ENCODE results near the gene SAXO1. TPM values are rescaled to one million over a fixed set of nuclear protein-coding genes. Genes with fewer than 3 reads are reported as not detected.
A peak's percentile ranks its signal among the peaks of the same experiment; 100 is the strongest.

The SAXO1 gene
- total and polyA plus RNA-seq, 7 experiments from 2014 or later, result 0.13 to 0.45 (median 0.30) TPM; not detected in 3

GRCh38 chr9:18976709-18977531 lies 56.1 kb downstream of the SAXO1 start:
- Mint-ChIP-seq H3K36me3 (no peaks in the 10 kb centered on the region), H3K4me3 (peak overlapping the region in 5 of 10 donors; percentile 1 to 28 (median 12)), H3K4me1 (peaks cover 4 to 12% (median 10%) of the 10 kb centered on the region in 7 donors), H3K9me3 (peaks cover 0 to 1% (median 0%) of the 10 kb centered on the region in 11 donors), H3K27me3 (peaks cover 0 to 15% (median 4%) of the 10 kb centered on the region in 5 donors), H3K27ac (no peak overlapping the region)
- Histone ChIP-seq H3K4me1 (ENCODE audit: control insufficient read depth in 2 of 2, insufficient read depth in 2 of 2, low read length in 2 of 2) (no peaks in the 10 kb centered on the region), H3K4me3 (ENCODE audit: low read length) (no peak overlapping the region), H3K27ac (ENCODE audit: low read depth, low read length) (no peak overlapping the region), H3K9me3 (ENCODE audit: control insufficient read depth in 2 of 3, low read length in 3 of 3) (no peaks in the 10 kb centered on the region), H3K36me3 (ENCODE audit: control insufficient read depth in 2 of 3, insufficient read depth in 3 of 3, low read length in 3 of 3) (no peaks in the 10 kb centered on the region), H3K27me3 (ENCODE audit: control insufficient read depth in 2 of 2, insufficient read depth in 2 of 2, low read length in 2 of 2) (no peaks in the 10 kb centered on the region)
- ChIA-PET CTCF (interaction anchor here (0.6 kb wide), 1 partner anchor 109 kb away, joined by 3 read pairs; no protein-coding TSS in a partner anchor), POLR2A (no interaction called here)
- DNase-seq (no peak), ATAC-seq (no peak)
- intact Hi-C loops (cut with micrococcal nuclease), result no loop called here

GRCh38 chr9:18976221-18976708 lies 56.7 kb downstream of the SAXO1 start:
- intact Hi-C loops (cut with micrococcal nuclease), result no loop called here
- H3K9me3 Mint-ChIP-seq, result peaks cover 0 to 1% (median 0%) of the 10 kb centered on the region in 11 donors
- H3K36me3 Mint-ChIP-seq, result no peaks in the 10 kb centered on the region
- peaks cover 4 to 12% (median 10%) of the 10 kb centered on the region in 7 donors for H3K4me1 Mint-ChIP-seq
- H3K27ac Mint-ChIP-seq, result peak overlapping the region in 1 of 9 donors; percentile 12
- H3K27me3 Mint-ChIP-seq, result peaks cover 0 to 21% (median 6%) of the 10 kb centered on the region in 5 donors
- ATAC-seq (no peak), DNase-seq (no peak)
- Histone ChIP-seq H3K27ac (ENCODE audit: low read depth, low read length) (no peak overlapping the region), H3K9me3 (ENCODE audit: control insufficient read depth in 2 of 3, low read length in 3 of 3) (no peaks in the 10 kb centered on the region), H3K27me3 (ENCODE audit: control insufficient read depth in 2 of 2, insufficient read depth in 2 of 2, low read length in 2 of 2) (no peaks in the 10 kb centered on the region), H3K4me3 (ENCODE audit: low read length) (no peak overlapping the region), H3K4me1 (ENCODE audit: control insufficient read depth in 2 of 2, insufficient read depth in 2 of 2, low read length in 2 of 2) (no peaks in the 10 kb centered on the region), H3K36me3 (ENCODE audit: control insufficient read depth in 2 of 3, insufficient read depth in 3 of 3, low read length in 3 of 3) (no peaks in the 10 kb centered on the region)
- POLR2A ChIA-PET, result no interaction called here
- CTCF ChIA-PET, result interaction anchor here (0.6 kb wide), 1 partner anchor 108 kb away, joined by 3 read pairs; no protein-coding TSS in a partner anchor
- peak overlapping the region in 3 of 10 donors; percentile 12 to 30 (median 28) for H3K4me3 Mint-ChIP-seq

- Mint-ChIP-seq H3K4me1 (peaks cover 4 to 12% (median 9%) of the 10 kb centered on the region in 7 donors), H3K27ac (no peak overlapping the region), H3K27me3 (peaks cover 5 to 30% (median 8%) of the 10 kb centered on the region in 5 donors), H3K36me3 (no peaks in the 10 kb centered on the region), H3K9me3 (peaks cover 0 to 7% (median 0%) of the 10 kb centered on the region in 11 donors), H3K4me3 (no peak overlapping the region)
- DNase-seq, result no peak
- no peak overlapping the region for H3K27ac ChIP-seq (ENCODE audit: low read depth, low read length)
- no peaks in the 10 kb centered on the region for H3K36me3 ChIP-seq (ENCODE audit: control insufficient read depth in 2 of 3, insufficient read depth in 3 of 3, low read length in 3 of 3)
- CTCF ChIA-PET, result no interaction called here
- no peaks in the 10 kb centered on the region for H3K9me3 ChIP-seq (ENCODE audit: control insufficient read depth in 2 of 3, low read length in 3 of 3)
- intact Hi-C loops (cut with micrococcal nuclease), result no loop called here
- H3K27me3 ChIP-seq (ENCODE audit: control insufficient read depth in 2 of 2, insufficient read depth in 2 of 2, low read length in 2 of 2), result no peaks in the 10 kb centered on the region
- H3K4me3 ChIP-seq (ENCODE audit: low read length), result no peak overlapping the region
- ATAC-seq, result no peak
- POLR2A ChIA-PET, result no interaction called here
- no peaks in the 10 kb centered on the region for H3K4me1 ChIP-seq (ENCODE audit: control insufficient read depth in 2 of 2, insufficient read depth in 2 of 2, low read length in 2 of 2)
These were observed 59.7 kb downstream of the SAXO1 start for GRCh38 chr9:18973348-18973747.

- CTCF ChIA-PET, result no interaction called here
- Mint-ChIP-seq H3K27ac (no peak overlapping the region), H3K27me3 (peaks cover 5 to 30% (median 14%) of the 10 kb centered on the region in 5 donors)
These were observed 60.3 kb downstream of the SAXO1 start for GRCh38 chr9:18972675-18973074.

GRCh38 chr9:18971909-18972308 lies 61.1 kb downstream of the SAXO1 start:
- H3K4me3 Mint-ChIP-seq, result no peak overlapping the region
- ATAC-seq (no peak), DNase-seq (no peak)
- H3K27ac ChIP-seq (ENCODE audit: low read depth, low read length), result no peak overlapping the region
- peaks cover 0 to 4% (median 0%) of the 10 kb centered on the region in 3 experiments for H3K9me3 ChIP-seq (ENCODE audit: control insufficient read depth in 2 of 3, low read length in 3 of 3)
- H3K36me3 ChIP-seq (ENCODE audit: control insufficient read depth in 2 of 3, insufficient read depth in 3 of 3, low read length in 3 of 3), result no peaks in the 10 kb centered on the region
- no peaks in the 10 kb centered on the region for H3K27me3 ChIP-seq (ENCODE audit: control insufficient read depth in 2 of 2, insufficient read depth in 2 of 2, low read length in 2 of 2)
- ChIA-PET CTCF (no interaction called here), POLR2A (no interaction called here)
- no peak overlapping the region for H3K27ac Mint-ChIP-seq
- H3K9me3 Mint-ChIP-seq, result peaks cover 0 to 11% (median 4%) of the 10 kb centered on the region in 11 donors
- no peaks in the 10 kb centered on the region for H3K36me3 Mint-ChIP-seq
- no peaks in the 10 kb centered on the region for H3K4me1 ChIP-seq (ENCODE audit: control insufficient read depth in 2 of 2, insufficient read depth in 2 of 2, low read length in 2 of 2)
- H3K27me3 Mint-ChIP-seq, result peaks cover 5 to 30% (median 15%) of the 10 kb centered on the region in 5 donors
- H3K4me3 ChIP-seq (ENCODE audit: low read length), result no peak overlapping the region
- intact Hi-C loops (cut with micrococcal nuclease), result no loop called here
- peaks cover 4 to 10% (median 8%) of the 10 kb centered on the region in 7 donors for H3K4me1 Mint-ChIP-seq

More at GRCh38 chr9:18972675-18973074, 60.3 kb downstream of the SAXO1 start:
- Histone ChIP-seq H3K27ac (ENCODE audit: low read depth, low read length) (no peak overlapping the region), H3K9me3 (ENCODE audit: control insufficient read depth in 2 of 3, low read length in 3 of 3) (peaks cover 0 to 2% (median 0%) of the 10 kb centered on the region in 3 experiments), H3K27me3 (ENCODE audit: control insufficient read depth in 2 of 2, insufficient read depth in 2 of 2, low read length in 2 of 2) (no peaks in the 10 kb centered on the region), H3K4me1 (ENCODE audit: control insufficient read depth in 2 of 2, insufficient read depth in 2 of 2, low read length in 2 of 2) (no peaks in the 10 kb centered on the region), H3K36me3 (ENCODE audit: control insufficient read depth in 2 of 3, insufficient read depth in 3 of 3, low read length in 3 of 3) (no peaks in the 10 kb centered on the region), H3K4me3 (ENCODE audit: low read length) (no peak overlapping the region)
- H3K36me3 Mint-ChIP-seq, result no peaks in the 10 kb centered on the region
- intact Hi-C loops (cut with micrococcal nuclease), result no loop called here
- POLR2A ChIA-PET, result no interaction called here
- H3K9me3 Mint-ChIP-seq, result peaks cover 0 to 11% (median 4%) of the 10 kb centered on the region in 11 donors
- no peak for ATAC-seq
- H3K4me1 Mint-ChIP-seq, result peaks cover 4 to 12% (median 9%) of the 10 kb centered on the region in 7 donors
- no peak for DNase-seq
- H3K4me3 Mint-ChIP-seq, result no peak overlapping the region

- ChIA-PET CTCF (no interaction called here), POLR2A (no interaction called here)
- Mint-ChIP-seq H3K4me1 (peaks cover 0 to 5% (median 4%) of the 10 kb centered on the region in 7 donors), H3K27ac (no peak overlapping the region), H3K9me3 (peaks cover 0 to 15% (median 4%) of the 10 kb centered on the region in 11 donors), H3K4me3 (no peak overlapping the region), H3K27me3 (peaks cover 5 to 30% (median 15%) of the 10 kb centered on the region in 5 donors), H3K36me3 (peaks cover 0 to 2% (median 0%) of the 10 kb centered on the region in 5 donors)
- Histone ChIP-seq H3K4me1 (ENCODE audit: control insufficient read depth in 2 of 2, insufficient read depth in 2 of 2, low read length in 2 of 2) (no peaks in the 10 kb centered on the region), H3K27ac (ENCODE audit: low read depth, low read length) (no peak overlapping the region), H3K27me3 (ENCODE audit: control insufficient read depth in 2 of 2, insufficient read depth in 2 of 2, low read length in 2 of 2) (no peaks in the 10 kb centered on the region), H3K4me3 (ENCODE audit: low read length) (no peak overlapping the region), H3K36me3 (ENCODE audit: control insufficient read depth in 2 of 3, insufficient read depth in 3 of 3, low read length in 3 of 3) (no peaks in the 10 kb centered on the region), H3K9me3 (ENCODE audit: control insufficient read depth in 2 of 3, low read length in 3 of 3) (peaks cover 0 to 4% (median 0%) of the 10 kb centered on the region in 3 experiments)
- intact Hi-C loops (cut with micrococcal nuclease), result no loop called here
- DNase-seq (no peak), ATAC-seq (no peak)
These were observed 61.6 kb downstream of the SAXO1 start for GRCh38 chr9:18971404-18971803.
